IMR-90 (cell line): Measurements from ENCODE around the gene LCNL1. TPM values are rescaled to one million over a fixed set of nuclear protein-coding genes. Genes with fewer than 3 reads are reported as not detected.

ENCODE experiments used
- ATAC-seq: fragments of 200-7000 bp; cut with Tn5 transposase; 2 replicates; pipeline ENCODE4 v1.9.1; 2020; ENCODE audit warnings: low read depth, mild to moderate bottlenecking, moderate library complexity
- BruUV-seq: library from RNA; stranded (reverse); fragments of 400-500 nt; replicated peaks from 2 replicates; lab custom pipeline; 2021; lab: Mats Ljungman, UMichigan
- CTCF ChIA-PET: fragments of 300-600 bp; formaldehyde crosslinking; extraction: SDS; loops from one replicate; lab custom pipeline; 2021; ENCODE audit warnings: antibody characterized with exemption; lab: Yijun Ruan, JAX
- POLR2A ChIA-PET: fragments of 300-600 bp; sonication (Branson Sonifier 250); formaldehyde crosslinking; loops from one replicate; lab custom pipeline; 2022; ENCODE audit warnings: antibody characterized with exemption; ENCODE audit not compliant: unreplicated experiment; lab: Charles Lee
- DNase-seq: peaks from one replicate; pipeline ENCODE4 v3.0.0; 2013
- H2AFZ ChIP-seq: replicated peaks from 2 replicates; pipeline ENCODE3; 2013; ENCODE audit warnings: low read length, mild to moderate bottlenecking; ENCODE audit not compliant: poor library complexity
- H2AK5ac ChIP-seq: 2 replicates; pipeline ENCODE4 v1.6.1; 2013; ENCODE audit warnings: low read depth, low read length, inconsistent platforms
- H2AK9ac ChIP-seq: replicated peaks from 2 replicates; pipeline ENCODE3; 2013; ENCODE audit warnings: mild to moderate bottlenecking, low read depth, low read length, moderate library complexity; ENCODE audit not compliant: poor library complexity
- H2BK120ac ChIP-seq: 2 replicates; pipeline ENCODE4 v1.6.1; 2013; ENCODE audit warnings: low read depth, low read length, inconsistent platforms
- H2BK15ac ChIP-seq: 3 replicates; pipeline ENCODE4 v1.6.1; 2013; ENCODE audit warnings: low read depth, low read length, inconsistent platforms
- H2BK20ac ChIP-seq: 2 replicates; pipeline ENCODE4 v1.6.1; 2013; ENCODE audit warnings: low read depth, mild to moderate bottlenecking, inconsistent platforms, low read length, moderate library complexity
- H2BK5ac ChIP-seq: 2 replicates; pipeline ENCODE4 v1.6.1; 2013; ENCODE audit warnings: mild to moderate bottlenecking, low read depth, low read length, inconsistent platforms; ENCODE audit not compliant: poor library complexity, severe bottlenecking
- H3K14ac ChIP-seq: replicated peaks from 2 replicates; pipeline ENCODE4 v1.6.1; 2013; ENCODE audit warnings: low read depth, low read length, inconsistent platforms
- H3K18ac ChIP-seq: 2 replicates; pipeline ENCODE4 v1.6.1; 2013; ENCODE audit warnings: low read depth, low read length, control low read depth
- H3K23ac ChIP-seq: 2 replicates; pipeline ENCODE4 v1.6.1; 2013; ENCODE audit warnings: low read depth, low read length, inconsistent platforms
- H3K27ac ChIP-seq: 2 replicates; pipeline ENCODE4 v1.5.1; 2013; ENCODE audit warnings: mild to moderate bottlenecking, control low read depth, low read length; ENCODE audit not compliant: insufficient read depth
- H3K27me3 ChIP-seq: 2 replicates; pipeline ENCODE4 v1.6.1; 2013; ENCODE audit warnings: low read length; ENCODE audit not compliant: control insufficient read depth, insufficient read depth
- H3K36me3 ChIP-seq: 2 replicates; pipeline ENCODE4 v1.6.1; 2013; ENCODE audit warnings: low read length, mixed read lengths; ENCODE audit not compliant: control insufficient read depth, insufficient read depth
- H3K4ac ChIP-seq: 2 replicates; pipeline ENCODE4 v1.6.1; 2013; ENCODE audit warnings: low read depth, low read length, inconsistent platforms
- H3K4me1 ChIP-seq: 2 replicates; pipeline ENCODE4 v1.6.1; 2013; ENCODE audit warnings: low read length, mixed read lengths; ENCODE audit not compliant: control insufficient read depth, insufficient read depth
- H3K4me2 ChIP-seq: 2 replicates; pipeline ENCODE4 v1.6.1; 2013; ENCODE audit warnings: low read depth, mild to moderate bottlenecking, control low read depth, low read length, moderate library complexity
- H3K4me3 ChIP-seq: 2 replicates; pipeline ENCODE4 v1.5.1; 2013; ENCODE audit warnings: low read depth, mild to moderate bottlenecking, control low read depth, low read length, moderate library complexity; ENCODE audit not compliant: insufficient read depth
- H3K56ac ChIP-seq: 2 replicates; pipeline ENCODE4 v1.6.1; 2013; ENCODE audit warnings: low read length, inconsistent platforms; ENCODE audit not compliant: insufficient read depth; ENCODE audit errors: extremely low read depth
- H3K79me1 ChIP-seq, 2 experiments: 2 replicates each; pipeline ENCODE4 v1.6.1; 2013; ENCODE audit warnings: low read length in 2 of 2, inconsistent platforms in 1 of 2, low read depth in 1 of 2
- H3K9ac ChIP-seq: 2 replicates; pipeline ENCODE4 v1.6.1; 2013; ENCODE audit warnings: low read depth, low read length, control low read depth
- H3K9me1 ChIP-seq: 2 replicates; pipeline ENCODE4 v1.6.1; 2013; ENCODE audit warnings: low read length, inconsistent platforms; ENCODE audit not compliant: insufficient read depth
- H3K9me3 ChIP-seq: 2 replicates; pipeline ENCODE4 v1.6.1; 2013; ENCODE audit warnings: low read length; ENCODE audit not compliant: control insufficient read depth, insufficient read depth
- H4K20me1 ChIP-seq: 2 replicates; pipeline ENCODE4 v1.6.1; 2013; ENCODE audit warnings: low read length, inconsistent platforms; ENCODE audit not compliant: insufficient read depth
- H4K5ac ChIP-seq: 2 replicates; pipeline ENCODE4 v1.6.1; 2013; ENCODE audit warnings: mild to moderate bottlenecking, low read depth, low read length, control low read depth
- H4K8ac ChIP-seq, 2 experiments: 2 replicates each; pipeline ENCODE4 v1.6.1; 2013; ENCODE audit warnings: low read depth in 2 of 2, low read length in 2 of 2, control low read depth in 1 of 2, inconsistent platforms in 1 of 2
- H4K91ac ChIP-seq: 2 replicates; pipeline ENCODE4 v1.6.1; 2013; ENCODE audit warnings: low read depth, low read length, inconsistent platforms; ENCODE audit not compliant: insufficient read depth
- CEBPB ChIP-seq: IDR thresholded peaks from 2 replicates; pipeline ENCODE4 v1.6.1; 2012; ENCODE audit warnings: low read depth, low read length, improper control_type of control experiment
- WGBS, 2 experiments: methylation state at CpG; one replicate each; pipeline versions ENCODE4 v1.1.5 to v1.1.7; 2013; ENCODE audit warnings: missing lambda C conversion rate in 2 of 2; ENCODE audit not compliant: insufficient read length in 1 of 2; ENCODE audit errors: extremely low coverage in 2 of 2; 5-methylcytosine and 5-hydroxymethylcytosine counted together
- dilution Hi-C: fragments of 300-500 bp; cut with HindIII; formaldehyde crosslinking; loops from one replicate; pipeline ENCODE4 v1.14.3; 2018; ENCODE audit warnings: low sequenced_read_pairs; ENCODE audit not compliant: unreplicated experiment
- in situ Hi-C: fragments of 300-500 bp; cut with MboI; formaldehyde crosslinking; loops from 3 replicates; pipeline ENCODE4 v1.14.3; 2019; ENCODE audit warnings: low sequenced_read_pairs, inconsistent platforms, mixed read lengths
- intact Hi-C: fragments of 100-400 bp; cut with micrococcal nuclease; formaldehyde crosslinking; loops from 2 replicates; pipeline ENCODE4 v1.10.0; 2022
- polyA plus RNA-seq, 3 experiments: library from polyadenylated mRNA; depleted of rRNA; stranded (reverse); fragments of >200 nt; gene quantifications; 2 replicates each; pipeline ENCODE4 v1.2.3, GENCODE V29; 2012; ENCODE audit warnings: low replicate concordance in 1 of 3
- total RNA-seq: library from RNA; depleted of rRNA; stranded (reverse); fragments of >200 nt; gene quantifications from 2 replicates; pipeline ENCODE4 v1.2.3, GENCODE V29; 2012
- TF ChIP-seq, protein P1 (sequence below): fragments of 150-350 bp; IDR thresholded peaks from 2 replicates; pipeline ENCODE4 v1.6.1; 2017; ENCODE audit warnings: mild to moderate bottlenecking, antibody characterized with exemption, low read length, low read depth

Gene LCNL1
- total and polyA plus RNA-seq, 2 of the 4 experiments (the other 2 are of a cell fraction): 0.15 TPM; not detected in 1

- no peak for TF ChIP-seq CEBPB
- TF ChIP-seq, protein P1, sequence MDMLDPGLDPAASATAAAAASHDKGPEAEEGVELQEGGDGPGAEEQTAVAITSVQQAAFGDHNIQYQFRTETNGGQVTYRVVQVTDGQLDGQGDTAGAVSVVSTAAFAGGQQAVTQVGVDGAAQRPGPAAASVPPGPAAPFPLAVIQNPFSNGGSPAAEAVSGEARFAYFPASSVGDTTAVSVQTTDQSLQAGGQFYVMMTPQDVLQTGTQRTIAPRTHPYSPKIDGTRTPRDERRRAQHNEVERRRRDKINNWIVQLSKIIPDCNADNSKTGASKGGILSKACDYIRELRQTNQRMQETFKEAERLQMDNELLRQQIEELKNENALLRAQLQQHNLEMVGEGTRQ: no peak
- Histone ChIP-seq H3K4me3 (no peak overlapping the region), H3K9me3 (no peaks in the 10 kb centered on the region), H3K4me1 (no peaks in the 10 kb centered on the region), H4K91ac (no peak overlapping the region), H3K56ac (no peak overlapping the region), H3K4me2 (no peak overlapping the region), H2AK9ac (no peak overlapping the region), H3K36me3 (peaks cover 25% of the 10 kb centered on the region; the same call in 1 of the 2 replicates), H2BK120ac (no peak overlapping the region), H3K27ac (no peak overlapping the region), H4K20me1 (no peaks in the 10 kb centered on the region; the same call in 1 of the 2 replicates), H3K9ac (no peak overlapping the region), H2BK20ac (no peak overlapping the region), H3K18ac (no peak overlapping the region), H3K79me1 (no peaks in the 10 kb centered on the region), H2AK5ac (no peak overlapping the region), H2BK15ac (no peak overlapping the region), H3K14ac (no peak overlapping the region), H2AFZ (no peak overlapping the region), H3K4ac (no peak overlapping the region), H3K23ac (no peak overlapping the region), H4K5ac (no peak overlapping the region), H3K27me3 (no peaks in the 10 kb centered on the region), H2BK5ac (no peak overlapping the region), H3K9me1 (no peaks in the 10 kb centered on the region), H4K8ac (no peak overlapping the region)
- CTCF ChIA-PET: no interaction called here
- 91% methylated on average over 11 of the region's 34 CpGs; no CpG with 5 or more reads in 1 of the 2 experiments for WGBS, 2 experiments
- dilution Hi-C loops: no loop called here
- BruUV-seq: no TSS peak
- POLR2A ChIA-PET: no interaction called here
- ATAC-seq: no peak
- in situ Hi-C loops: no loop called here
- DNase-seq: no peak
- intact Hi-C loops: no loop called here
Measured at GRCh38 chr9:137019891-137020683, 37.3 kb downstream of the LCNL1 start.
